H1 (cell line): ENCODE data around the gene CRHBP. TPM values are rescaled to one million over a fixed set of nuclear protein-coding genes. Genes with fewer than 3 reads are reported as not detected.

Experiments
- ASH2L ChIP-seq: fragments of 200-600, 300-600 bp; sonication (generic); IDR thresholded peaks from one replicate; pipeline ENCODE4 v1.7.1; 2017; ENCODE audit warnings: low read length
- JUND ChIP-seq: IDR thresholded peaks from 2 replicates; pipeline ENCODE4 v1.6.1; 2011; ENCODE audit warnings: mild to moderate bottlenecking, improper control_type of control experiment, low read length
- MAX ChIP-seq: IDR thresholded peaks from 2 replicates; pipeline ENCODE4 v1.6.1; 2012; ENCODE audit warnings: inconsistent platforms
- TBP ChIP-seq: IDR thresholded peaks from 2 replicates; pipeline ENCODE4 v1.6.1; 2011; ENCODE audit warnings: low read depth, low read length, improper control_type of control experiment
- polyA plus RNA-seq, 7 experiments: library from polyadenylated mRNA; depleted of rRNA in 3 of 7; stranded (reverse) in 5 of 7; unstranded in 2 of 7; fragments of >200 nt in 5 of 7; fragments of 200-250 nt in 2 of 7; gene quantifications; 1 replicate in 5 of 7; 2 replicates in 1 of 7; 4 replicates in 1 of 7; pipeline versions ENCODE4 v1.2.1 to v1.2.3, GENCODE V29; 2011 to 2013; ENCODE audit warnings: missing spikeins in 2 of 7, mixed read lengths in 2 of 7
- total RNA-seq: library from RNA; stranded (reverse); fragmentation: NEBNext Ultra II Directional; extraction: Animal tissue kit (Norgen Biotek cat#: 25700); gene quantifications from 2 replicates; pipeline ENCODE4 v1.2.1, GENCODE V29; 2021

The CRHBP gene
- total and polyA plus RNA-seq, 2 of the 8 experiments (the other 6 are each of a cell fraction or from before 2014, with no cell fraction given) = 0.30 TPM; not detected in 1

- TF ChIP-seq TBP (no peak), MAX (no peak), ASH2L (no peak), JUND (no peak)
Observed at GRCh38 chr5:76926329-76927105, 26.3 kb upstream of the CRHBP start (continued).
